SJCRH30 (cell line): ENCODE measurements around the gene MEIS2. TPM values are rescaled to one million over a fixed set of nuclear protein-coding genes. Genes with fewer than 3 reads are reported as not detected.

Source experiments
- DNase-seq, 2 experiments: peaks; one replicate each; pipeline ENCODE4 v3.0.0-alpha.2; 2015 to 2020
- H3K27ac ChIP-seq: fragments of 250-450 bp; sonication (Bioruptor Pico); 2 replicates; pipeline ENCODE4 v1.5.1; 2020; ENCODE audit warnings: mild to moderate bottlenecking, moderate library complexity
- H3K27me3 ChIP-seq: fragments of 250-450 bp; sonication (Bioruptor Pico); 2 replicates; pipeline ENCODE4 v1.5.1; 2020; ENCODE audit warnings: mild to moderate bottlenecking, moderate library complexity
- H3K36me3 ChIP-seq: fragments of 250-450 bp; sonication (Bioruptor Pico); 2 replicates; pipeline ENCODE4 v1.5.1; 2020; ENCODE audit warnings: mild to moderate bottlenecking, moderate library complexity
- H3K4me1 ChIP-seq: fragments of 250-450 bp; sonication (Bioruptor Pico); 2 replicates; pipeline ENCODE4 v1.5.1; 2020; ENCODE audit warnings: mild to moderate bottlenecking, moderate library complexity
- H3K4me3 ChIP-seq: fragments of 250-450 bp; sonication (Bioruptor Pico); 2 replicates; pipeline ENCODE4 v1.5.1; 2020; ENCODE audit warnings: mild to moderate bottlenecking, moderate library complexity
- H3K9me3 ChIP-seq: fragments of 250-450 bp; sonication (Bioruptor Pico); replicated peaks from 2 replicates; pipeline ENCODE4 v1.5.1; 2020; ENCODE audit warnings: mild to moderate bottlenecking, moderate library complexity
- total RNA-seq: library from RNA; depleted of rRNA; stranded (reverse); fragments of >200 nt; shearing (Covaris generic); gene quantifications from 2 replicates; pipeline ENCODE4 v1.2.3, GENCODE V29; 2014

Gene MEIS2
- total RNA-seq, 1 experiment from 2014 or later = 18.4 TPM

DNA sequence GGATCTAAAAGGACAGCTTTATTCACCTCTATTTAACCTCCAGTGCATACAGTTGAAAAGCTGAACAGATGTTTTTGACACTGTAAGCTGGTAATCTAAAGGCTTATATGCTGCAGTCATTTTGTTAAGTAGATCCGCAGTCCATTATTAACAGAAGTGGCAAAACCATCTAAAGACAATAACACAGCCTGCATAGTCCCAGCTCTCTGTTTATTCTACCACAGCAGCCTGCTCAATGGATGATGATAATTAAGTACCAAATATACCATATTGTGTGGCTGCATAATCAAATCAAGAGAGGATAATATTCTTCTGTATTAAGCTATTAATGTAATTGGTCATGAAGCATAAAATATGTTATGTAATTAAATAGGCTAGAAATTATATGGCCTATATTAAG lies 207.1 kb downstream of the MEIS2 start:
- no peaks in the 10 kb centered on the region for H3K9me3 ChIP-seq
- peaks cover 8% of the 10 kb centered on the region for H3K36me3 ChIP-seq
- DNase-seq = no peak
- H3K4me3 ChIP-seq = no peak overlapping the region
- H3K4me1 ChIP-seq = no peaks in the 10 kb centered on the region
- no peak overlapping the region for H3K27ac ChIP-seq
- H3K27me3 ChIP-seq = no peaks in the 10 kb centered on the region

DNA sequence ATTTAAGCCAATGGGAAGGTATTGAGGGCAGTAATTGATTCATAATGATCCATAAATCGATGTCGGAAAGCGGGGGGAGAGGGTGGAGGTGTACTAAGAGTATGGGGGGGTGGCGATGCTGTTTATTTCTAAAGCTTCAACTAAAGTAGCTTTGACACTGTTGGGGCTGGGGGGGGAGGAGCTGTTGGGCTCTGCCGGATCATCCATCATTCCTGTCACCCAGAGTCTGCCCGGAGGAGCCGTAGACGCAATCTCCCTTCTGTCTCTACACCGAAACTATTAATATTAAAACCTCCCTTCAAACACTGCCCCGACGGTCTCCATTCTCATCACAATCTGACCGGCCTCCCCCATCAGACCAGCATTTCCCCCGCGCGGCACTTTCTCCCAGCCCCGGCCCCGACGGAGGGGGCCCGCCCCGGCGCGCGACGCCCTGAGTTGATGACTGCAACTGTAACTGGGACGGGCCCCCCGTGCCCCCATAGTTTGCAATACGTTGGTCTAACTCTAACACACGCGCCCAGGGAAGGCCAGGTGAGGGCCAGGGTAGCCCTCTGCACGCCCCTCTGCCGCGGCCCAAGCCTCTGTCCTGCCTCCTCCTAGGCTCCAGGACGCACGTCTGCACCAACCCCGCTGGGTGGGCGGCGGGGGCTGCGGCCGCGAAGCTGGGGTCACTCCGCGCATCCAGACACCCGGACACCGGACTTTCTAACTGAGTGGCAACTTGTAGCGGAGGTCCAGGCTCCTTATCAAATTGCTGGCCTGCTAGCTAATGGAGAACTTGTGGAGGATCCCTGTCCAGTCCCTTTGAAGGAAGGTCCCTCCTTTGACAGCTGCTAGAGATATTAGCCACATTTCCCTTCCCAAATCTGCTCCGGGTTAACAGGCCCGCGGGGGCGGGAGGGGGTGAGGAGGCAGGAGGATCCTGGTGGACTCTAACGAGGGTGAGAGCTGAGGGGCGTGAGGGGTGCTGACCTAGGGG lies 212.0 kb downstream of the MEIS2 start:
- H3K36me3 ChIP-seq = peaks cover 5% of the 10 kb centered on the region
- no peaks in the 10 kb centered on the region for H3K27me3 ChIP-seq
- no peak for DNase-seq
- H3K4me3 ChIP-seq = no peak overlapping the region
- no peaks in the 10 kb centered on the region for H3K9me3 ChIP-seq
- no peaks in the 10 kb centered on the region for H3K4me1 ChIP-seq
- H3K27ac ChIP-seq = no peak overlapping the region

- H3K4me3 ChIP-seq = no peak overlapping the region
These were observed 213.0 kb downstream of the MEIS2 start for GRCh38 chr15:36887214-36887961.

GRCh38 chr15:36886701-36887100 lies 213.6 kb downstream of the MEIS2 start:
- no peaks in the 10 kb centered on the region for H3K4me1 ChIP-seq
- no peaks in the 10 kb centered on the region for H3K9me3 ChIP-seq
- no peak overlapping the region for H3K4me3 ChIP-seq
- H3K27me3 ChIP-seq = no peaks in the 10 kb centered on the region; the same call in 1 of the 2 replicates
- peaks cover 5% of the 10 kb centered on the region; the same call in 1 of the 2 replicates for H3K36me3 ChIP-seq
- no peak overlapping the region for H3K27ac ChIP-seq
- DNase-seq = no peak

More at GRCh38 chr15:36887214-36887961, 213.0 kb downstream of the MEIS2 start:
- H3K27me3 ChIP-seq = no peaks in the 10 kb centered on the region; the same call in 1 of the 2 replicates
- no peak for DNase-seq
- no peak overlapping the region for H3K27ac ChIP-seq
- no peaks in the 10 kb centered on the region for H3K4me1 ChIP-seq
- H3K36me3 ChIP-seq = peaks cover 5% of the 10 kb centered on the region; the same call in 1 of the 2 replicates
- H3K9me3 ChIP-seq = no peaks in the 10 kb centered on the region

DNA sequence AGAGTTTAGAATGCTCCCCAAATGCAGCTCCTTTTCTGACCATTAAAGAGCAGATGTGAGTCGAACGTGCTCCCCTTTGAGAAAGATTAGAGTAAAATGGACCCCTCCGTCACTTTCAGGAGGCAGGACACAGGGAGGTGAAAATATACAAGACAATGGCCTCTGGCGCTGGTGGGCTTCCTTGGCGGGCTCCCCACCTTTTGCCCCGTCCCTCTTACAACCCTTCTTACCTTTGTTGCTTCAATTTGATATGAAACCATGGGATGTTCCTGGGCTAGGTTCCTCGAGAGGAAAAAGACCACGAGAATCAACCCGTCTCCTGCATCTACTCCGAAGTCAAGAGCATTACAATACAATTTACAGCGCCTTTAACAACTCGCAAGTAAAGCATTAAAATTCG lies 214.2 kb downstream of the MEIS2 start:
- no peak for DNase-seq
- Histone ChIP-seq H3K4me1 (no peaks in the 10 kb centered on the region), H3K27ac (no peak overlapping the region), H3K27me3 (no peaks in the 10 kb centered on the region; the same call in 1 of the 2 replicates), H3K4me3 (no peak overlapping the region), H3K36me3 (peaks cover 2% of the 10 kb centered on the region; the same call in 1 of the 2 replicates), H3K9me3 (no peaks in the 10 kb centered on the region)

DNA sequence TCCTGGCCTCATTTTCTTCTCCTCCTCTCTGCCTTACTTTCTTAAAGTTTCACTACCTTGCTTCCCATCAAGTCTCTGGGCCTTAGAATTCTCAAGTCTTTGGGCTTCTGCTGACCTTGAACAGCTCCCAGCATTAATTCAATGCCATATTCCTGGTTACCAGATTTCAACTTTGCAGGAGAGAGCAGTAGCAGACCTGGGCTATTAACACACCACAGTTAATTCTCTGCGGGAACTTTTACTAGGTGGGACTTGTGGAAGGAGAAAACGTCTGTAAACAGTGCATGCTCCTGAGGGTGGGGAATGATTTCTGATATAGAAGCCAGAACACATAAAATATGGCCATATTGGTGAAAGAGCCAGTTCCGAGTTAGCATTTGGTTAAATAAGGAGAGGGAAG lies 214.6 kb downstream of the MEIS2 start:
- Histone ChIP-seq H3K27ac (no peak overlapping the region), H3K4me3 (no peak overlapping the region), H3K4me1 (no peaks in the 10 kb centered on the region), H3K27me3 (no peaks in the 10 kb centered on the region; the same call in 1 of the 2 replicates), H3K36me3 (0 out of 2 replicates have a peak, but pooled peaks cover 2% of the 10 kb centered on the region), H3K9me3 (no peaks in the 10 kb centered on the region)
- DNase-seq = no peak

DNA sequence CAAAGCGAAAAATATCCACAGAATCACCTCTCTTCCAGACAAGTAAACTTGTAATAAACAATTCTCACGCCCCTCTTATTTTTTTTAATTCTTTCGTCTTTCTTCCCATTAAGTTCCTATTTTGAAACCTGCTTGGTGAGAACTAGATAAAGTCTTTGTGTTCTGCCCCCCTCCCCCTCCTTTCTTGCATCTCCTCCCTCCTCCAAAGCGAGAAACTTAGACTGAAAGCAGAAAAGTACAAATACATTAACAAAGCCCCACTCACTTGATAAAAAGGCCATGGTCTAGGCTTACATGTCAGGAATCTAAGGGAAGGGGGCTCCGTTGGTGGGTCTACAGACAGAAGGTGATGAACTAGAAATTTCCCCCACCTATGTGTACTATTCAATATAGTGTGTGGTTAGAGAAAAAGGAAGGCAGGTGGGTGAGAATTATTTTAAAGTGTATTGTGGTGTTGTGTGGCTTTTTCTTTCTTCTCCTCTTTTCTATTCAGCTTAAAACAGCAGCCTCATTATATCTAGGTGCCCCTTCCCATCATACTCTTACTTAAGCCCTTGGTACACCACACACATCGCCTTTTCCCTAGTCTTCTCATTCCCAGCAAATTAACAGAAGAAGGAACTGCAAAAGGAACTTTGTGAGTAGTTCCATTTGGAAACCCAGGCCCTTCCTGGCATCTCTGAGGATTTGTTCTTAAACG lies 215.3 kb downstream of the MEIS2 start:
- H3K36me3 ChIP-seq = 0 out of 2 replicates have a peak, but pooled peaks cover under 1% of the 10 kb centered on the region
- H3K4me3 ChIP-seq = no peak overlapping the region
- no peaks in the 10 kb centered on the region for H3K4me1 ChIP-seq
- H3K9me3 ChIP-seq = no peaks in the 10 kb centered on the region
- H3K27ac ChIP-seq = no peak overlapping the region
- no peaks in the 10 kb centered on the region; the same call in 1 of the 2 replicates for H3K27me3 ChIP-seq
- no peak for DNase-seq

DNA sequence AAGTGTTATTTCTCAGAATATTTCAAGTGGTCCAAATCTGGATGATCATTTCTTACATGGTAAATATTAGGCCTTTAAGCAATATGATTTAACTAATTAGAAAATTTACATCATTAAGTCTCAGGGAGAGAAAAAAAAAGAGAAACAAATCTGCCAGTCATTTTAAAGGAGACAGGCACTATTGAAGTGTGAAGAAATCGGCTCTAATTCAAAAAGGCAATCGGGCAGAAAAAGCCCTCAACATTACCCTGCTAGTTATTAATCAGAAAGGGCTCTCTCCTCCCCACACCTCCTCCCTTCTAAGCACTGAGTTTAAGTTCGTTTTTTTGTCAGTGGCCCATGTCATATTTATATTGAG lies 215.9 kb downstream of the MEIS2 start:
- Histone ChIP-seq H3K27me3 (no peaks in the 10 kb centered on the region; the same call in 1 of the 2 replicates), H3K27ac (no peak overlapping the region)

GRCh38 chr15:36883713-36884517 lies 216.4 kb downstream of the MEIS2 start:
- Histone ChIP-seq H3K27me3 (no peaks in the 10 kb centered on the region; the same call in 1 of the 2 replicates), H3K4me1 (no peaks in the 10 kb centered on the region), H3K36me3 (no peaks in the 10 kb centered on the region), H3K4me3 (no peak overlapping the region), H3K9me3 (no peaks in the 10 kb centered on the region), H3K27ac (no peak overlapping the region)
- peak; percentile 84 to 91 for DNase-seq

More for the DNA sequence above, 215.9 kb downstream of the MEIS2 start:
- Histone ChIP-seq H3K9me3 (no peaks in the 10 kb centered on the region), H3K4me3 (no peak overlapping the region), H3K4me1 (no peaks in the 10 kb centered on the region), H3K36me3 (no peaks in the 10 kb centered on the region)
- no peak for DNase-seq

DNA sequence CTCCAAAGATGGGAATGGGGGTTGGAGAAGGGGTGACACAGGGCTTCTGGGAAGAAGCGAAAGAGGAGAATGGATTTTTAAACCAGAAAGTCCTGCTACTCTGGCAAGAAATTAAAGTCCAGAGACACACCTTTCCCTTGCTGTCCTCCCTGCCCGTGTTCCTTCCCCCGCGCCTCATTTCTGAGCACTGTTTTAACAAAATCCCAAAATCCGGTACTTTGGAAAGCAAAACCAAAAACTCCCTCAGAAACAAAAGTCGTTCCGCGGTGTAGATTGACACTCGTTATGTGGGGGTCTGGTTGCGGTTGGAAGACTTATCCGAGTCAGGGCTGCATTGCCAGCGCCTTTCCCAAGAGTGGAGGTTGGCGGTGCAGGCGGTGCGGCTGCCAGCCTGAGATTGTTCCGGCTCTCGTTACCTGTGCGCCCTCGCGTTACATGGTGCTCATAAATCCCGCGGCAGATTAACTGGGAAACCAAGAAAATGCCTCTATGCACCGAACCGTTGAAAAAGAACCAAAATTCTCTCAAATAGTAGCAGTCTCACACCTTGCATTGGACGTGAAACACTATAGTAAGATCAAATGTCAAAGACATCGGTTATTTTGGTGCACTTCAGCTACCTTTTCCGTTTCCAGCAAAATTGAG lies 217.7 kb downstream of the MEIS2 start:
- DNase-seq = no peak
- H3K9me3 ChIP-seq = no peaks in the 10 kb centered on the region
- no peaks in the 10 kb centered on the region; the same call in 1 of the 2 replicates for H3K27me3 ChIP-seq
- no peaks in the 10 kb centered on the region for H3K4me1 ChIP-seq
- H3K4me3 ChIP-seq = no peak overlapping the region
- no peak overlapping the region for H3K27ac ChIP-seq
- no peaks in the 10 kb centered on the region for H3K36me3 ChIP-seq

GRCh38 chr15:36882056-36882455 lies 218.3 kb downstream of the MEIS2 start:
- Histone ChIP-seq H3K27ac (no peak overlapping the region), H3K9me3 (no peaks in the 10 kb centered on the region), H3K4me1 (no peaks in the 10 kb centered on the region), H3K36me3 (no peaks in the 10 kb centered on the region), H3K4me3 (no peak overlapping the region), H3K27me3 (no peaks in the 10 kb centered on the region; the same call in 1 of the 2 replicates)
- no peak for DNase-seq

DNA sequence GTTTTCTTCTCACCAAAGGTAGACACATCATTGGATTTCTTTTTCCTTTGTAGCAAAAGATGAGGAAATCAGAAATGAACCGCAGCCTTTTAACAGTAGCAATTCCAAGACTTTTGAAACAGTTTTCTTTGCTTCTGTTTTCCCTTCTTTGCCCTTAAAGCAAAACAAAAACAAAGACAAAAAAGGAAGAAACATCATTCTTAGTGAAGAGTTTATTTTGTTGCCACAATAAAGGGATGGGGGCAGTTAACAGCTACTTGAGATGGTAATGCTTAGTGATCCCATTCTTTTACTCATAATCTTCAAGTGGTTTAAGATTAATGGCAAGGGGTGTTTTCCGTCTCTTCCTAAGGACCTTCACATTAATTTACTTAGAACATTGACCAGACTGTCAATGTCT lies 218.8 kb downstream of the MEIS2 start:
- H3K27ac ChIP-seq = no peak overlapping the region
- H3K27me3 ChIP-seq = no peaks in the 10 kb centered on the region; the same call in none of the 2 replicates

GRCh38 chr15:36880913-36881460 lies 219.4 kb downstream of the MEIS2 start:
- Histone ChIP-seq H3K4me3 (no peak overlapping the region), H3K27ac (no peak overlapping the region), H3K4me1 (no peaks in the 10 kb centered on the region), H3K9me3 (no peaks in the 10 kb centered on the region), H3K27me3 (no peaks in the 10 kb centered on the region; the same call in none of the 2 replicates), H3K36me3 (no peaks in the 10 kb centered on the region)
- no peak for DNase-seq

More for the DNA sequence above, 218.8 kb downstream of the MEIS2 start:
- no peaks in the 10 kb centered on the region for H3K4me1 ChIP-seq
- no peaks in the 10 kb centered on the region for H3K36me3 ChIP-seq
- H3K9me3 ChIP-seq = no peaks in the 10 kb centered on the region
- no peak overlapping the region for H3K4me3 ChIP-seq
- no peak for DNase-seq
